IMR-90 (cell line): ENCODE results near the gene ABR. TPM values are rescaled to one million over a fixed set of nuclear protein-coding genes. Genes with fewer than 3 reads are reported as not detected.

Experiments
- ATAC-seq: fragments of 200-7000 bp; cut with Tn5 transposase; 2 replicates; pipeline ENCODE4 v1.9.1; 2020; ENCODE audit warnings: low read depth, mild to moderate bottlenecking, moderate library complexity
- BruUV-seq: library from RNA; stranded (reverse); fragments of 400-500 nt; replicated peaks from 2 replicates; lab custom pipeline; 2021; lab: Mats Ljungman, UMichigan
- CTCF ChIA-PET: fragments of 300-600 bp; formaldehyde crosslinking; extraction: SDS; loops from one replicate; lab custom pipeline; 2021; ENCODE audit warnings: antibody characterized with exemption; lab: Yijun Ruan, JAX
- POLR2A ChIA-PET: fragments of 300-600 bp; sonication (Branson Sonifier 250); formaldehyde crosslinking; loops from one replicate; lab custom pipeline; 2022; ENCODE audit warnings: antibody characterized with exemption; ENCODE audit not compliant: unreplicated experiment; lab: Charles Lee
- DNase-seq: peaks from one replicate; pipeline ENCODE4 v3.0.0; 2013
- H2AFZ ChIP-seq: replicated peaks from 2 replicates; pipeline ENCODE3; 2013; ENCODE audit warnings: low read length, mild to moderate bottlenecking; ENCODE audit not compliant: poor library complexity
- H2AK5ac ChIP-seq: 2 replicates; pipeline ENCODE4 v1.6.1; 2013; ENCODE audit warnings: low read depth, low read length, inconsistent platforms
- H2AK9ac ChIP-seq: replicated peaks from 2 replicates; pipeline ENCODE3; 2013; ENCODE audit warnings: mild to moderate bottlenecking, low read depth, low read length, moderate library complexity; ENCODE audit not compliant: poor library complexity
- H2BK120ac ChIP-seq: 2 replicates; pipeline ENCODE4 v1.6.1; 2013; ENCODE audit warnings: low read depth, low read length, inconsistent platforms
- H2BK15ac ChIP-seq: 3 replicates; pipeline ENCODE4 v1.6.1; 2013; ENCODE audit warnings: low read depth, low read length, inconsistent platforms
- H2BK20ac ChIP-seq: 2 replicates; pipeline ENCODE4 v1.6.1; 2013; ENCODE audit warnings: low read depth, mild to moderate bottlenecking, inconsistent platforms, low read length, moderate library complexity
- H2BK5ac ChIP-seq: 2 replicates; pipeline ENCODE4 v1.6.1; 2013; ENCODE audit warnings: mild to moderate bottlenecking, low read depth, low read length, inconsistent platforms; ENCODE audit not compliant: poor library complexity, severe bottlenecking
- H3K14ac ChIP-seq: replicated peaks from 2 replicates; pipeline ENCODE4 v1.6.1; 2013; ENCODE audit warnings: low read depth, low read length, inconsistent platforms
- H3K18ac ChIP-seq: 2 replicates; pipeline ENCODE4 v1.6.1; 2013; ENCODE audit warnings: low read depth, low read length, control low read depth
- H3K23ac ChIP-seq: 2 replicates; pipeline ENCODE4 v1.6.1; 2013; ENCODE audit warnings: low read depth, low read length, inconsistent platforms
- H3K27ac ChIP-seq: 2 replicates; pipeline ENCODE4 v1.5.1; 2013; ENCODE audit warnings: mild to moderate bottlenecking, control low read depth, low read length; ENCODE audit not compliant: insufficient read depth
- H3K27me3 ChIP-seq: 2 replicates; pipeline ENCODE4 v1.6.1; 2013; ENCODE audit warnings: low read length; ENCODE audit not compliant: control insufficient read depth, insufficient read depth
- H3K36me3 ChIP-seq: 2 replicates; pipeline ENCODE4 v1.6.1; 2013; ENCODE audit warnings: low read length, mixed read lengths; ENCODE audit not compliant: control insufficient read depth, insufficient read depth
- H3K4ac ChIP-seq: 2 replicates; pipeline ENCODE4 v1.6.1; 2013; ENCODE audit warnings: low read depth, low read length, inconsistent platforms
- H3K4me1 ChIP-seq: 2 replicates; pipeline ENCODE4 v1.6.1; 2013; ENCODE audit warnings: low read length, mixed read lengths; ENCODE audit not compliant: control insufficient read depth, insufficient read depth
- H3K4me2 ChIP-seq: 2 replicates; pipeline ENCODE4 v1.6.1; 2013; ENCODE audit warnings: low read depth, mild to moderate bottlenecking, control low read depth, low read length, moderate library complexity
- H3K4me3 ChIP-seq: 2 replicates; pipeline ENCODE4 v1.5.1; 2013; ENCODE audit warnings: low read depth, mild to moderate bottlenecking, control low read depth, low read length, moderate library complexity; ENCODE audit not compliant: insufficient read depth
- H3K56ac ChIP-seq: 2 replicates; pipeline ENCODE4 v1.6.1; 2013; ENCODE audit warnings: low read length, inconsistent platforms; ENCODE audit not compliant: insufficient read depth; ENCODE audit errors: extremely low read depth
- H3K79me1 ChIP-seq, 2 experiments: 2 replicates each; pipeline ENCODE4 v1.6.1; 2013; ENCODE audit warnings: low read length in 2 of 2, inconsistent platforms in 1 of 2, low read depth in 1 of 2
- H3K9ac ChIP-seq: 2 replicates; pipeline ENCODE4 v1.6.1; 2013; ENCODE audit warnings: low read depth, low read length, control low read depth
- H3K9me1 ChIP-seq: 2 replicates; pipeline ENCODE4 v1.6.1; 2013; ENCODE audit warnings: low read length, inconsistent platforms; ENCODE audit not compliant: insufficient read depth
- H3K9me3 ChIP-seq: 2 replicates; pipeline ENCODE4 v1.6.1; 2013; ENCODE audit warnings: low read length; ENCODE audit not compliant: control insufficient read depth, insufficient read depth
- H4K20me1 ChIP-seq: 2 replicates; pipeline ENCODE4 v1.6.1; 2013; ENCODE audit warnings: low read length, inconsistent platforms; ENCODE audit not compliant: insufficient read depth
- H4K5ac ChIP-seq: 2 replicates; pipeline ENCODE4 v1.6.1; 2013; ENCODE audit warnings: mild to moderate bottlenecking, low read depth, low read length, control low read depth
- H4K8ac ChIP-seq, 2 experiments: 2 replicates each; pipeline ENCODE4 v1.6.1; 2013; ENCODE audit warnings: low read depth in 2 of 2, low read length in 2 of 2, control low read depth in 1 of 2, inconsistent platforms in 1 of 2
- H4K91ac ChIP-seq: 2 replicates; pipeline ENCODE4 v1.6.1; 2013; ENCODE audit warnings: low read depth, low read length, inconsistent platforms; ENCODE audit not compliant: insufficient read depth
- BHLHE40 ChIP-seq: fragments of 150-350 bp; IDR thresholded peaks from 2 replicates; pipeline ENCODE4 v1.6.1; 2016; ENCODE audit warnings: mild to moderate bottlenecking, low read depth, low read length
- CEBPB ChIP-seq: IDR thresholded peaks from 2 replicates; pipeline ENCODE4 v1.6.1; 2012; ENCODE audit warnings: low read depth, low read length, improper control_type of control experiment
- CHD1 ChIP-seq: IDR thresholded peaks from 2 replicates; pipeline ENCODE4 v1.6.1; 2012; ENCODE audit warnings: low read depth, low read length, improper control_type of control experiment
- MAFK ChIP-seq: IDR thresholded peaks from 2 replicates; pipeline ENCODE4 v1.6.1; 2012; ENCODE audit warnings: low read depth, low read length, improper control_type of control experiment
- POLR2A ChIP-seq: IDR thresholded peaks from 2 replicates; pipeline ENCODE4 v1.6.1; 2012; ENCODE audit warnings: mild to moderate bottlenecking, low read depth, low read length
- RCOR1 ChIP-seq: IDR thresholded peaks from 2 replicates; pipeline ENCODE4 v1.6.1; 2012; ENCODE audit warnings: mild to moderate bottlenecking, low read length, improper control_type of control experiment; ENCODE audit not compliant: insufficient replicate concordance
- WGBS, 2 experiments: methylation state at CpG; one replicate each; pipeline versions ENCODE4 v1.1.5 to v1.1.7; 2013; ENCODE audit warnings: missing lambda C conversion rate in 2 of 2; ENCODE audit not compliant: insufficient read length in 1 of 2; ENCODE audit errors: extremely low coverage in 2 of 2; 5-methylcytosine and 5-hydroxymethylcytosine counted together
- dilution Hi-C: fragments of 300-500 bp; cut with HindIII; formaldehyde crosslinking; loops from one replicate; pipeline ENCODE4 v1.14.3; 2018; ENCODE audit warnings: low sequenced_read_pairs; ENCODE audit not compliant: unreplicated experiment
- in situ Hi-C: fragments of 300-500 bp; cut with MboI; formaldehyde crosslinking; loops from 3 replicates; pipeline ENCODE4 v1.14.3; 2019; ENCODE audit warnings: low sequenced_read_pairs, inconsistent platforms, mixed read lengths
- intact Hi-C: fragments of 100-400 bp; cut with micrococcal nuclease; formaldehyde crosslinking; loops from 2 replicates; pipeline ENCODE4 v1.10.0; 2022
- polyA plus RNA-seq, 3 experiments: library from polyadenylated mRNA; depleted of rRNA; stranded (reverse); fragments of >200 nt; gene quantifications; 2 replicates each; pipeline ENCODE4 v1.2.3, GENCODE V29; 2012; ENCODE audit warnings: low replicate concordance in 1 of 3
- total RNA-seq: library from RNA; depleted of rRNA; stranded (reverse); fragments of >200 nt; gene quantifications from 2 replicates; pipeline ENCODE4 v1.2.3, GENCODE V29; 2012
- TF ChIP-seq, protein P1 (sequence below): fragments of 150-350 bp; IDR thresholded peaks from 2 replicates; pipeline ENCODE4 v1.6.1; 2016; ENCODE audit warnings: low read depth, mild to moderate bottlenecking, low read length, moderate library complexity, borderline replicate concordance
- TF ChIP-seq, protein P2 (sequence below): conservative IDR thresholded peaks from 2 replicates; pipeline ENCODE4 v1.5.1; 2012; ENCODE audit warnings: mild to moderate bottlenecking, low read depth, low read length, improper control_type of control experiment

Gene ABR
- total and polyA plus RNA-seq, 2 of the 4 experiments (the other 2 are of a cell fraction), result 28.3 to 79.7 TPM

DNA sequence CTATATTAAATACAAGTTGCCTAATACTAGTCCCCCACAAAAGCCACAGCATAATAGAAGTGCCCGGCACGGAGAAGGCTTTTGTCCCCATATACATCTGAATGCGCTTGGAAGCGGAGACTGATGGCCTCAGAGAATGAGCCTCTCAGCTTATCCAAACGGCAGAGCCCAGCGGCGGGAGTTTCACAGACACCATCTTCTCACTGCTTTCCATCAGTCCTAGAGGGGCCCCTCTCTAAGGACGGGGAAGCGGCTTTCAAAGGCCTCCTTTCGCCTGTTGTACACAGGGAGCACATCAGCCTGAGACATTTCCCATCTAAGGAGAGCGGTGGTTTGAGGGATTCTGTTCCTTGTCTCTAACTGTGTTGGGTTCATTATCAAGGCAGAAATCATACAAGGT, 217.1 kb downstream of the ABR start:
- no peak overlapping the region for H2AK5ac ChIP-seq
- intact Hi-C loops (no loop called here), in situ Hi-C loops (no loop called here), dilution Hi-C loops (no loop called here)
- H3K36me3 ChIP-seq, result peaks cover 13% of the 10 kb centered on the region; the same call in 1 of the 2 replicates
- POLR2A ChIA-PET, result no interaction called here
- no peak overlapping the region for H3K18ac ChIP-seq
- no peak overlapping the region for H3K4me2 ChIP-seq
- CTCF ChIA-PET, result no interaction called here
- H3K4me3 ChIP-seq, result no peak overlapping the region
- no peak overlapping the region for H2BK20ac ChIP-seq
- H2BK5ac ChIP-seq, result no peak overlapping the region
- no peak overlapping the region for H3K14ac ChIP-seq
- WGBS, 2 experiments, result 69% methylated on average over 5 of the region's 11 CpGs; no CpG with 5 or more reads in 1 of the 2 experiments
- no peak overlapping the region for H3K23ac ChIP-seq
- H3K79me1 ChIP-seq, result peaks cover 19 to 84% of the 10 kb centered on the region in 2 experiments
- peaks cover 27% of the 10 kb centered on the region for H3K4me1 ChIP-seq
- no peak overlapping the region for H4K5ac ChIP-seq
- no peak overlapping the region for H2BK120ac ChIP-seq
- no TSS peak for BruUV-seq
- no peak for TF ChIP-seq POLR2A
- TF ChIP-seq CEBPB, result no peak
- TF ChIP-seq BHLHE40, result no peak
- no peak for TF ChIP-seq MAFK
- TF ChIP-seq, protein P1, sequence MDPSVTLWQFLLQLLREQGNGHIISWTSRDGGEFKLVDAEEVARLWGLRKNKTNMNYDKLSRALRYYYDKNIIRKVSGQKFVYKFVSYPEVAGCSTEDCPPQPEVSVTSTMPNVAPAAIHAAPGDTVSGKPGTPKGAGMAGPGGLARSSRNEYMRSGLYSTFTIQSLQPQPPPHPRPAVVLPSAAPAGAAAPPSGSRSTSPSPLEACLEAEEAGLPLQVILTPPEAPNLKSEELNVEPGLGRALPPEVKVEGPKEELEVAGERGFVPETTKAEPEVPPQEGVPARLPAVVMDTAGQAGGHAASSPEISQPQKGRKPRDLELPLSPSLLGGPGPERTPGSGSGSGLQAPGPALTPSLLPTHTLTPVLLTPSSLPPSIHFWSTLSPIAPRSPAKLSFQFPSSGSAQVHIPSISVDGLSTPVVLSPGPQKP, result no peak
- TF ChIP-seq, protein P2, sequence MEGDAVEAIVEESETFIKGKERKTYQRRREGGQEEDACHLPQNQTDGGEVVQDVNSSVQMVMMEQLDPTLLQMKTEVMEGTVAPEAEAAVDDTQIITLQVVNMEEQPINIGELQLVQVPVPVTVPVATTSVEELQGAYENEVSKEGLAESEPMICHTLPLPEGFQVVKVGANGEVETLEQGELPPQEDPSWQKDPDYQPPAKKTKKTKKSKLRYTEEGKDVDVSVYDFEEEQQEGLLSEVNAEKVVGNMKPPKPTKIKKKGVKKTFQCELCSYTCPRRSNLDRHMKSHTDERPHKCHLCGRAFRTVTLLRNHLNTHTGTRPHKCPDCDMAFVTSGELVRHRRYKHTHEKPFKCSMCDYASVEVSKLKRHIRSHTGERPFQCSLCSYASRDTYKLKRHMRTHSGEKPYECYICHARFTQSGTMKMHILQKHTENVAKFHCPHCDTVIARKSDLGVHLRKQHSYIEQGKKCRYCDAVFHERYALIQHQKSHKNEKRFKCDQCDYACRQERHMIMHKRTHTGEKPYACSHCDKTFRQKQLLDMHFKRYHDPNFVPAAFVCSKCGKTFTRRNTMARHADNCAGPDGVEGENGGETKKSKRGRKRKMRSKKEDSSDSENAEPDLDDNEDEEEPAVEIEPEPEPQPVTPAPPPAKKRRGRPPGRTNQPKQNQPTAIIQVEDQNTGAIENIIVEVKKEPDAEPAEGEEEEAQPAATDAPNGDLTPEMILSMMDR, result no peak
- no peak for TF ChIP-seq RCOR1
- TF ChIP-seq CHD1, result no peak
- H4K8ac ChIP-seq, result no peak overlapping the region
- H3K27ac ChIP-seq, result no peak overlapping the region
- peaks cover 89% of the 10 kb centered on the region for H4K20me1 ChIP-seq
- no peak overlapping the region for H4K91ac ChIP-seq
- H3K56ac ChIP-seq, result no peak overlapping the region
- ATAC-seq, result no peak
- H3K27me3 ChIP-seq, result no peaks in the 10 kb centered on the region
- no peak overlapping the region for H3K4ac ChIP-seq
- no peak overlapping the region; the same call in 2 of the 3 replicates for H2BK15ac ChIP-seq
- H3K9me3 ChIP-seq, result no peaks in the 10 kb centered on the region
- no peak for DNase-seq
- H3K9ac ChIP-seq, result no peak overlapping the region
- no peak overlapping the region for H2AFZ ChIP-seq
- H2AK9ac ChIP-seq, result no peak overlapping the region
- H3K9me1 ChIP-seq, result peaks cover 17% of the 10 kb centered on the region
